HG03060 (cell line): Measurements from ENCODE around the gene DGKG.

ENCODE experiments used
- ATAC-seq: cut with Tn5 transposase; IDR thresholded peaks from one replicate; pipeline ENCODE4 v1.9.1; 2021; ENCODE audit warnings: low read depth, moderate number of reproducible peaks; ENCODE audit not compliant: unreplicated experiment

The DGKG gene

DNA sequence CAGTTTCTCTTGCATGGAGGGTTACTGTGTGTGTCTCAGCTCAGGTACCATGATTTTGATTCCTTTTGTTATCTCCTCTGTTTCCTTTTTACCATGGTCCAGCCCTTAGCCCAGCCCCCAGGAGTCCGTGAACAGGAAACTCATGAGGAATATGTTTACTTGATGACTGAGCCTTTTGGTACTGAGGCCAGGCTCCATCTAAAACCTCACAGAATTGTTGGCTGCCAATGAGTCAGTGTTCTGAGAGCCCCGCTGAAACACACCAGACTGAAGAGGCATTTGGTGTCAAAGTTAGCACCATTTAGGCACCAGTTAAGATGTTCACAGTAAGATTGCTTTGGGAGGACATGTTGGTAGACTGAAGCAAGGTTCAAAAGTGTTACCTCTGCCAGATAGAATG lies 80.9 kb downstream of the DGKG start:
- no peak for ATAC-seq

DNA sequence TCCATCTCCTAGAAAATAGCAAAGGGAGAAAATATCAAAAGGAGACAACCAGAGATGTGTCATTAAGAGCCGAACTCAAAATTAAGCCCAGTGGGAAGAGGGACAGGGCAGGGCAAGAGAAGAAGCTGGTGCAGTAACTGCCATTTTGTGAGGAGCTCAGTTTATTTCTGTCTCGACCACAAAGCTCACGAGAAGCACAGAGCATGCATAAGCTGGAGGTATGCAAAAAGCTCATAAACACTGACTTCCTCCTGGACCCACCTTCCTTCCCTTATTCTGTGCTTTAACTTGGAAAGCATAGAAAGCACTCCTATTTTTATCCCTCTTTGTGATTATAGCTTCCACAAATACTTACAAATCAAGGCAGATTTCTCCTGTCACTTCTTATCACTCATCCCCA lies 81.3 kb downstream of the DGKG start:
- no peak for ATAC-seq

DNA sequence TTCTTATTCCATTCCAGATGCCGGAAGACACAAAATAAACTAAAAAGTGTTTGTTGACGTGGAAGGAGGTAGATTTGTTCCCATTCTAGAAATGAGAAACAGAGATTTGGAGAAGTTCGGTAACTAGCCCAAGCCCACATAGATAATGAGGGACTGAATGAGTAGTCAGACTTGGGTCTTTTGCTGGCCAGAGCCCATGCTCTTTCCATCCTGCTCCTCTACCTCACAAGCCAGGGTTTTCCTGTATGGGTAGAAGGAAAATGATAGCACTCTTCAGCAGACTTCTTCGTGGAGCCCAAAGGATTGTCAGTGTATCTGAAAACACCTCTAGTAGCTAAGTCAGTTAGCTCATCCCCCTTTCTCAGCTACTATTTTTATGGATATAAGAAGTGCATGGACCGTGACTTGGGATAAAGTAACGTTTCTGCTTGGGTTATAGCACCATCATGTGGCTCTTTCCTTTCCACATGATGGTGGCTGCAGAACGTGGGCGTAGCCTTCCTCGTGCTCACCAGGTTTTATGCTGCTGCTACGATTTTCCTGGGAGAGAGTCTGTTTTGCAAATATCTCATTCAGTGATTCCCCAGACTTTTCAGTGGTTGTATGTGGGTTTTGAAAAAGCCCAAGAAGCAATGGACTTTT lies 84.6 kb downstream of the DGKG start:
- no peak for ATAC-seq

DNA sequence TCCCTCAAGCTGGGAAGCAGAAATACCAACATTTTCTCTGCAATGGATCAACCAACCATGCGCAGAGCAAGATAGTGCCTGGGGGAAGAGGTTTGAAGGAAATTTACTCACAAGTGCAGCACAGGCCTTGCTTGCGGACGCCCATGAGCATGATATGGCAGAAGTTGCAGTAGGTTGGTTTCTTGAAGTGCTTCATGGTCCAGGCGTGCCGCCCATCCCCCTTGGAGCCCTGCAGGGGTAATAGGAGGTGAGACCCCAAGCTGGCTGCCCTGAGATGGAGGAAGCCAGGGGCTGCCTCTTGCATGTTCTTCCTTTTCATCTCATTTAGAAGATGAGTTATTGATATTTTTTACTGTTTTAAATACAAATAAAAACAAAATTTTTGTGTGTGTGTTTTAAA lies 86.6 kb downstream of the DGKG start:
- ATAC-seq = no peak

DNA sequence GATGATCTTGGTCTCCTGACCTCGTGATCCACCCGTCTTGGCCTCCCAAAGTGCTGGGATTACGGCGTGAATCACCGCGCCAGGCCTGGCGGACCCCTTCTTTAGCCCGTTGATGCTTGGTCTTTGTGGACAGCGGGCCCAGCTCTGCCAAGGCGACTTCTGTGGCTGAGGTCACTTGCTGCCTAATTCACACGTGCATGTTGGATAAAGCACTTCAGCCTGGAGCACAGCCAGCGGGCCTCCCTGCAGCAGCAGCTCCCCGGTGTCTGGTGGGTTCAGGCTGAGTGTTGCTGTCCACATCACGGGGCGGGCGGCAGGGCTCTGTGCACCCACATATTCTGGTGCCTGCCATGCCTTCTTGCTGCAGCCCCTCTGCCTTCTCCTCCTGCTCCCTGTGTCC lies 88.4 kb downstream of the DGKG start:
- ATAC-seq = no peak

DNA sequence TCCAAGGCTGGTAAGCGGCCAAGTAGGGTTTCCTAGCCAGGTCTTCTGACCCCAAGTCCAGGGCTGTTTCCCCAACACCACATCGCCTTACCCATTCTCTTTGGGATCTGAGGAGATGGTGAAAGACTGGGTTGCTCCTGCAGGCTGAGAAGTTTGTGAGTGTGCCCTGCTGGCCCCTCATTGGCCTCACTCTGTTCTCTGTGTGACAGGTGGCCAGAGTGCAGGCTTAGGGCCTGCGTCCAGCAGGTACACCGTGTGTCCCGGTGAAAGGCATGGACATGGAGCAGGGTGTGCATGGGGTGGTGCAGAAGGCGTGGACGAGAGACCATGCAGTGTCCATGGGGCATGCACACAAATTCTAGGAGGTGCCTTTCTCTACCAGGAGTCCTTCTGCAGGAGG lies 91.3 kb downstream of the DGKG start:
- no peak for ATAC-seq

DNA sequence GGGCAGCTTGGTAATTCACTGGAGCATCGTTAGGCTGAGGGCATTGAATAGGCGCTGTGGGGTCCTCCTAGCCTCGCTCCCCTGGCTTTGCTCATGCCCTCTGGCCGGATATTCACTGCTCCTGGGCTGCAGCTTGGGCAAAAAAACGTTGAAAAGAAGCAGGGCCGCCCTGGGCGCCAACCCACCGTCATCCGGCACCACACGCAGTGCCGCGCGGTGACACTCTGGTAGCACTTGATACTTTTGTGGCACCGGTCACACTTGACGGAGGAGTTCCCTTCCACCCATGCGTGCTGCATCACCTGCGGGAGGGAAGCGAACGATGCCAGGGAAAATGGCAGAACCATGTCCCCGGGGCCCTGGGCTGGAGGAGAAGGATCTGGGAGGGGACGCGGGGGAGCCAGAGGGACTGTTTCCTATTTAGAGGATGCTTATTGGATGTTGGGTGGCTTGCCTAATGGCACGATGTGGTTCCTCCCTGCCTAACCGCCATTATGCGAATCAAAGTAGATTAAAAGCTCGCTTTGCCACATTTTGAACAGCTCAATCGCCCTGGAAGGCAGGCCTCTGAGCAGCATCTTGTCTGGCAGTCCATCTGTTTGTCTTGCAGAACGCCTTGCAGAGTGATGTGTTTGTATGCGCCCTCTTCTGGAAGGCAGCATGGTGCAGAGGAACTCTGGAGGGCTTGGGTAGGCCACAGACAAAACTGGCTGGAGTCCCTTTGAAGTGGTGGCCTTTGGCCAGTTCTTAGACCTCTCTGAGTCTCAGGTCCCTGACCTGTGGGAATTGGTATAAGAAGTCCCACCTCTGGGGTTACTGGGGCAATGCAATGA lies 93.2 kb downstream of the DGKG start:
- ATAC-seq = no peak

DNA sequence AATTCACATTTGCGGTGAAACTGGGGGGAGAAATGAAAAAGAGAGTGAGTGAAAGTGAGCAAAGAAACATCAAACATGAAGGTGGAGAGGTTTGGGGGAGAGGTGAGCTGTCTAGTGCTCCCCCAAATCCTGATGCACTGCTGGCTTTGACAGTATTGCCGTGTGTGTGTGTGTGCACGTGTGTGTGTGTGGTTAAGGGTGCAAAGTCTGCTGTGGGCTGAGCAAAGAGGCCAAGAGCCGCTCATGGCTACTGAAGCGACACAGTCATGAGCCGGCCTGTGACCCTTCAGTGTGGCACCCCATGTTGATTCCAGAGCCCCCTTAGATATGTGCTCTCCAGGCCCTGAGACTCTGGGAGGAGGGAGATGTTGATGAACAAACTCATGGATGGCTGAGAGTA lies 94.3 kb downstream of the DGKG start:
- ATAC-seq = no peak

DNA sequence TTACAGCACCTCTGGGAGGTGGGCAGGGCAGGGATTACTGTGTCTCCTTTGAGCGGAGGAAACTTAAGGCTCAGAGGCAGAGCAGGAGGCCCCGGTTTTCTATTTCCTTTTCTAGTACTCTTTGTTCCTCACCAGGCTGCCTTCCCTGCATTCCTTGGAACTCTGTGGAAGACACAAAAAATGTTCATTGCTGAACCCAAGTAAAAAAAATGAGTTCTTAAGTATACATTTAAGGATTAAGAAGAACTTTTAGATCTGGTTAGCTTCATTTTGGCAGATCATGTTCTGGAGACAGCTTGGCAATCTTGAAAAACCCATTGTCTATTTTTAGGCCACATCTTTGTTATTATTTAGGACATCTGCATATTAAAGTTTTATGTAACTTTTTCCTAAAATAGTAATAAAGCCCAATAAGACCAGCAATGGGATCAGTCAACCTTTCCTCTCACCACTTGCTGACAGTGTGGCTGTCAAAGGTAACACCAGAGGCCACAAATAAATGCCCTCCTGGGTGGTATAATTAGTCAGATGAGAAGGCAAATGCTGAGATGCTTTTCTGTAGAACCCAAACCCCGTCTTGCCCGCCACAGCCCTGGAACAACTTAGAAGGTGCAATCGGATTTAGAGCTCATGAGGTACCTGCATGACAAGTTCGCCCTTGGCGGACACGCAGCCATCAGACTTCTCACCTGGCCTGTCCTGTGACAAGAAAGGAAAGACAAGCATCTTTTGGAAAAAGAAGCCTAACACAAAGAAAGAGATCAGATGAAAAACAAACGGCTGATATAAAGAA lies 97.2 kb downstream of the DGKG start:
- no peak for ATAC-seq

DNA sequence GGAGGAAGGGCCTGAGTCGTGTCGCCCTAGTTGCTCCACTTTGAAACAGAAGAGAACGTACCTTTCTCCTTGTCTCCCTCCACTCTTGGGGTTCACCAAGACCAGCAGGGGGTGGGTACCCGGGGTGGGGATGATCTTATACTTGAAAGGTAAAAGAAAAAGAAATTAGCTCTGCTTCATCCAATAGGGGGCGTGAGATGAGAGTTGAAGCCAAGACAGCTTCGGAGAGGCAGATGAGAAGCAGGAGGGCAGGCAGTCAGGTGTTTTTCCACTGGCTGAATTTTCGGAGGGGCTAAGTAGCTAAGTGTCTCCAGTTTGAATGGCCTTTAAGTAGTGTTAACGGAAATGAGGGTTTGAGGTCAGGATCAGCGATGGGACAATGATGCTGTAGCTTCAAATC lies 100.4 kb downstream of the DGKG start:
- no peak for ATAC-seq

DNA sequence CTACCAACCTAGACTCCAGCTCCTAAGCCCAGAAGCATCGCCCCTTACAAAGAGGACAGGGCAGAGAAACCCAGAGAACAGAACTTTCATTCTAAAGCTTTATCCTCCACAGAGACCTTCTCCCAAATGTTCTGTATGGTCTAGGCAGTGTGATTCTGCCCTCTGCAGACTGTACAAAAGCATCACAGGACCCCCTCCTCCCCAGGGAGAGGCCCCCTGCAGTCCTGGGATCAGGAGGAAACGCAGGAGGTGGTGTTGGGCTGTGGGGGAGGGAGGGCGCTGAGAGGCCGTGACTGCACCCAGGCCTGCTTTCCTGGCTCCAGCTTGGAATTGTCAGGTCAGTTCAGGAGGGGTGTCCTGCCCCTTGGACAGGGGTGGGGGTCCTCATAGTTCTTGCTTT lies 101.3 kb downstream of the DGKG start:
- no peak for ATAC-seq

DNA sequence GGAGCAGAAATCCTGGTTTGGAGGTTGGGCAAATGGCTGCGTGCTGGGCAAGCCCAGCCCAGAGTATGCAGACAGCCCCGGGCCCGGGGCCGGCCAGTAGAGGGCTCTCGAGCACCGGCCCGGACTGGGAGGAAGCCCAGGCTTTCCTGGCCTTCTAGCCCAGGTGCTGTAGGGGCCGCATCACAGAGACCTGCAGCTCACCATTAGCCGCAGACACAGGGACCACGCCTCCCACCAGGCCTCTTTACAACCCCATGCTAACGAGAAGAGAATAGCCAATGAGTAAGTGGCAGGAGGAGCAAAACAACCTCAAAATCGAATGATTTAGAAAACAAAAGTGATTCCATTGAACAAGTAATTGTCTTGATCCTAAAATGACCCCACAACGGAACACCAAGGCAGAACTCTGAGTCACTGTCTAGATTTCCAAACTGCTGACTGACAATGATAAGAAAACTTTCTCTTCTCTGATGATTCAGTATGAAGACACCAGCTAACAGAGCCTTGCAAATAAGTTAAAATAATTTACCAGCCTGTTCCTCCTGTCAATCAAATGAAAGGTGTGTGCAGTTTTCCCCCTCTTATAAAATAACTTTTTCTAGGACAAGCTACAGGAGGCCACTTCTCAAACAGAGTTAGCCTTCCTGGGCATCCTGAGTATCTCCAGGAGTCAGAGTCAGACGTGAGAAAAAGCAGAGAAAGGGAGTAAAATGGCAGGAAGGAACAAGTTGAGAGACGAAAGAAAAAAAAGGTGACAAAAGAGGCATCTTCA lies 102.2 kb downstream of the DGKG start:
- no peak for ATAC-seq

DNA sequence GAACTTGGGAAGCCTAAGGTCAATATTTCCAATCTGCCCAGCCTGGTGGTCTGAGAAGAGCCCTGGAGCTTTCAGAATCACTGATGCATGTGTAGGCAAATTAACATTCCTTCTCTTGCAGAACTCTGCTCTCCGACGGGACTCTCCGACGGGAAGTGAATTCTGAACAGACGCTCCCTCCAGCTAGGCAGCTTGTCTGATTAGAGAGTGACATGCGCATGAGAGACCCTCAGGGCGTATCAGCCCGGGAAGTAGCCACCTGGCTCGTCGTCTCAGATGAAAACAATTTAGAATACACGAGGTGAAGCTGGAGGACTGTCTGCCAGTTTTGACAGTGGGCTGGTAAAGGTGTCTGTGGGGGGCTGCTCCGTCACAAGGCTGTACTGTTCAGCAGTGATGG lies 103.1 kb downstream of the DGKG start:
- ATAC-seq = no peak

DNA sequence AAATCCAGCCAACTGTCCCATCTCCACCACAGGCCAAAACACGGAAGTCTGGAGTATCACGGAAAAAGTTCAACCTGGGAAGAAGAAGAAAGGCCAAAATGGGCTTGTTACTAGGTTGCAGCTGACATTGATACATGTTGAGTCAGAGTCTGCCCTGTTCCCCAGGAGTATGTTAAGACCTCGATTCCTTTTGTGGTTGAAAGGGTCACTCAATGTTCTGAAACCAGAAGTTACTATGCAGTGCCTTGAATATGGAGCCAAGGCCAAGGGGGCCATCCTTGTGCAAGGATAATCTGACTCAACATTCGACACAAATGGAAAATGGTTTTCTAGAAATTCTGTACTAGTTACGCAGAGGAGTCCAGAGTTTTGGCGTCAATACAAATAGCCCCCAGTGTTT lies 104.2 kb downstream of the DGKG start:
- no peak for ATAC-seq

DNA sequence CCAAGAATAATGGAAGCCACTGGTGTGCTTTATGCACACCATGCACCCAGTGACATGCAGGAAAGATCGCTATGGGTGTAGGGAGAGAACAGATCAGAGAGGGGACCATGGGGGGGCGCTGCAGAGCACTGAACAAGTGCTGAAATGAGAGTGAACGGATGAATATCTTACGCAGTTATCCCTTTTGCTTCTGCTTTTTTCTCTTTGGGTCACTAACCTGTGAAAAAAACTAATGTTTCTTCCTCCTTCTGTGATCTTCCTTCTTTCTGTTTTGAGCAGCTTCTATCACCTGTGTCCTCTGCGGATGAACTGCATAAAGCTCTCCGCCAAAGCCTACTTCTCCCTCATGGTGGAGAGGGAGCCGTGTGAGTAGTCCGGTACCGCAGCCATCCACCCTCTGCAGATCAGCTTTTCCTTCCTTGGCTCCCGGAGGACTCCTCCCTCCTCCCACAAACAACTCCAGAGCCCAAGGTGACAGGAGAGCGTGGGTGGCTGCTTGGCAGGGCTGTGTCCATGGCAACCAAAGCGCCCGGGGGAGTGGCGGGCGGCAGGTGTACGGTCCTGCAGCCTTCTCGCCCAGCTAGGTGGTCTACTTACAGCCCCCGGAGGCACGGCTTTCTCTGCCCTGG lies 106.2 kb downstream of the DGKG start:
- ATAC-seq = no peak

DNA sequence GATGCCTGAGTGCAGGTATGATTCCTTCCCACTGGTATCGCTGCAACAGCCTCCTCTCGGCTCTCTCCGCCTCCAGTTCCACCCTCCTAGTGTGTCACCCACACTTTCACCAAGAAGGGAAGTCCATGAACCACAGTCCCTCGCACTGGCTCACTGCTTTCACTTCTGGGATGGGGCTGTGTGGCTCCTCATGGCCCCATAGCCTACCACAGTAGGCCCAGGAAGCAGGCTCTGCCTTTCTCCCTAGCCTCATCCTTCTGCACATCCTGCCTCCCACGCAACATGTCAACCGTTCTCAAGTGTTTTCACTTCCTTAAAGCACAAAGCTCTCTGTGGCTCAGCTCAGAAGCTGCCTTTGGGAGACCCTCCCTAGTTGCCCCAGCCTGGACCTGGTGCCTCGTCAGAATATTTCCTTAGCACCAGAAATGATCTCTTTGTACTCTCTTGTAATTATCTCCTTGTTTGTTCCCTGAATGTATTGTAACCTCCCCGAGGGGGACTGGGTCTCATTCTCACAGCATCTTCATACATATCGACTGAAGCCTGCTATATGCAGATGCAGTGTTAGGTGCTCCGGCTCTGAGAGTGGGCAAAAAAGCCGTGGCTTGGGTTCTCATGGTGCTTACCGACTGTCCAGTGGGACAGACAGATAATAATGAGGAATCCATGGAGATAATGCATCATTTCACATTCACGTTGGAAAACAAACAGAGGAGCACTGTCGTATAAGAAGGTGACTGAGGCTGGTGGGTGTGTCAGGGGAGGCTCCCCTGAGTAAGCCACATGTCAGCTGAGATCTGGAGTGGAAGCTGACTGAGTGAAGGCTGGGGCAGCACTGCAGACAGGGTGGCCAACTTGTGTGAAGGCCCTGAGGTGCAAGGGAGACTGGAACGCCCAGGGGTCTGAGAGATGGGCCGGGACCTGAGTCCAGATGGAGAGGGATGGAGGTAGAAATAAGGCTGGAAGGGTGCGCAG lies 107.1 kb downstream of the DGKG start:
- ATAC-seq = peak; percentile 54

DNA sequence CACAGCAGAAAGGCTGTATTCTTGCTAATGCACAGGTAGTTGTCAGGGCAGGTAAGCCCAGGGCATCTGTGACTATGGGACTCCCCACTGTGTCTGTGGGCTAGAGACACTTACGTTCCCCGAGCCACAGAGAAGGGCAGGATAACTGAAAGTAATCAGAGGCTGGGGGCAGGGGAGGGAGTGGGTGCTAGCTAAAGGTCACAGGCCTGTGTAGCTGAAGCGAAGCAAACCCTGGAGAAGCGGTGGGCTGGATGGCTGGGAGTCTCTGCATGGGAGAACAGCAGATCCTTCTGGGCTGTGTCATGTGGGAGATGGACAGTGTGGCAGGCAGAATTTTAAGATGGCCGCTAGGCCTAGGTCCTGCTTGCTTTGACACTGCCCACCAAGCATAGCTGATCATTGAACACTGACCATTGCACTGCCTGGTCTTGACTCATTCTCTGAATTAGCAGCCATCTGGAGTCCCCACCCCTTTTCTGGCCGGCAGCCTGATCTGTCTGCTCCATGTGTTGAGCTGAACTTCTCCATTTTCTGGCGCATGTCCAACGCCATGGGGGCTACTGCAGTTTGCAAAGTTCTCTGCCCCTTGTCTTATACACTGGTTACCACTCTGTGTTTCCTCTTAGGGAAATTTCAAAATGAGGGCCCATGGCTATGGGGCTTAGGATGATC lies 110.0 kb downstream of the DGKG start:
- no peak for ATAC-seq

DNA sequence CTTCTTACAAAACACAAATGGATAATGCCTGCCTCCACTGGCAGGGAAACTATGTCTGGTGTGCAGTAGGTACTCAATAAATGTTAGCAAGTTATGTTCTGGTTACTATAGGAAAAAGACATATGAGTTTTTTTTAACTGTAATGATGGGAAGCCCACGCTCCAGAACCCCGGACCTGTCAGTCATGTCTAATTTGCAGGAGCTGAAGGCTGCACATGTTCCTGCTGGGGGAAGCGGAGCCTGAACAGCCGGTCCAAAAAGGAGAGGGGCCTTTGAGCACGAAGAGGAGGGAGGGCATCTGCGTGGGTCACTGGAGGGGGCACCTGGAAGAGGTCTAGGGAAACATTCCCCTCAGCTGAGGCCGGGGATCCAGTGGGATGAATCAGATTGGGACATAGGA lies 113.2 kb downstream of the DGKG start:
- ATAC-seq = no peak
